HG03439 (cell line): ENCODE data around the gene AGO1.

Experiments used
- ATAC-seq: cut with Tn5 transposase; IDR thresholded peaks from one replicate; pipeline ENCODE4 v1.9.1; 2021; ENCODE audit warnings: mild to moderate bottlenecking, moderate library complexity; ENCODE audit not compliant: unreplicated experiment

AGO1 gene

DNA sequence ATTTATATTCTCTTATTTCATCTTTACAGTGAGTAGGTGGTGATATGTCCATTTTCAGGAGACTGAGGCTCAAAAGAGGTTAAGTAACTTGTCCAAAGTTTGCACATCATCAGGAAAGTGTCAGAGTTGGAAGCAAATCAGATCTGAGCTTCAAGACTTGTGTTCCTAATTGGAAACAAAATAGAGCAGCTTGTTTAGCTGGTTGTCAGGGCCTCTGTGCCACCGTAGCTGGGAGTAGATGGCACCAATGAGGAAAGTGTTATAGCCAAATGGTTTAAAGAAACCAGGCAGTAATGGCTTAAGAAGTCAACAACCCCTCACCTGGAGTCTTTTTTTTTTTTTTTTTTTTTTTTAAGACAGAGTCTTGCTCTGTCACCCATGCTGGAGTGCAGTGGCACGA lies 19.7 kb downstream of the AGO1 start:
- no peak for ATAC-seq

DNA sequence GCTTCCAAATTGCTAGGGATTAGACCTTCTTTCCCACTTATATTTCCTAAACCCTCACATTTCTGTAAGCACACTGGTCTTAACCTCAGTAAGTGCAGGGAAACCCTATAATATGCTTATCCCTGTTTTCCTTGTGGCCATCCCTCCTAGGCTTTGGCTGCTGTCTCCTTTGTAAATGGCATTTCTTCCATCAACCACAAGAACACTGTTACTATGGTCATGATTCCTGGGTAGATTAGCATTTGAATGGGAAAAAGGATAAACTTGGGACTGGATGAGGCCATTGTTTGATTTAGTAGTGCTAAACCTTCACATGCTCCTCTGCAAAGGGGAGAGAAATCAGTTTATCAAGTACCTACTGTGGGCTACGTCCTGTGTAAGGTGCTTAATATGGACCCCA lies 31.7 kb downstream of the AGO1 start:
- no peak for ATAC-seq

DNA sequence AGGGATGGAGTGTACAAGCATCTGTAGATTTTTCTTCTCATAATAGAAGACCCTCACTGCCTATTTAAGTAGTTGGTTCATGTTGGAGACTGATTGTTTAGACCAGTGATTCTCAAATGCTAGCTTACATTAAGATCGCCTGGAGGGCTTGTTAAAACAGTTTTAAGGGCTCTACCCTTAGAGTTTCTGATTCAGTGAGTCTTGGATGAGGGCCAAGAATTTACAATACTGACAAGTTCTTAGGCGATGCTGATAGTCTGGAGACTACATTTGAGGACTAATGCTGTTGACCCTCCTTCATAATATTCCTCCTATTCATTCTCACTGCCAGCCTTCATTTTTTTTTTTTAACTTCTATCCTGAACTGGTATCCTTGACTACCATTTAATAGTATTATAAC lies 32.7 kb downstream of the AGO1 start:
- no peak for ATAC-seq

DNA sequence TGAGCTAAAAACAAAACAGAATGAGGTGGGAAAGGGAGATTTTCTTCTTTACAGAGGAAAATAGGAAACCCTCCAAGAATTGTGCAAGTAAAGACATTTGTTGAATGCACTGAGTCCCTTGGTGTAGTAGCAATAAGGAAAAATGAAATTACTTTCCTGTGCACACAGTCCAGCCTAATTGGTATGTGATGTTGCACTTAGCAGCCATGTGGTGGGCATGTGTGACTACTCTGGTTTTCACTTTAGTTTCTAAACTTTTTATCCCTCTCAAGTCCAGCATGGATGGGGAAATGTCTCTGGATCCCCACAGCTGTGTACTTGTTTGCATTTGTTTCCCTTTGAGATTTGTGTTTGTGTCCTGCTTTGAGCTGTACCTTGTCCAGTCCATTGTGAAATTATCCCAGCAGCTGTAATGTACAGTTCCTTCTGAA lies 40.8 kb downstream of the AGO1 start:
- no peak for ATAC-seq

DNA sequence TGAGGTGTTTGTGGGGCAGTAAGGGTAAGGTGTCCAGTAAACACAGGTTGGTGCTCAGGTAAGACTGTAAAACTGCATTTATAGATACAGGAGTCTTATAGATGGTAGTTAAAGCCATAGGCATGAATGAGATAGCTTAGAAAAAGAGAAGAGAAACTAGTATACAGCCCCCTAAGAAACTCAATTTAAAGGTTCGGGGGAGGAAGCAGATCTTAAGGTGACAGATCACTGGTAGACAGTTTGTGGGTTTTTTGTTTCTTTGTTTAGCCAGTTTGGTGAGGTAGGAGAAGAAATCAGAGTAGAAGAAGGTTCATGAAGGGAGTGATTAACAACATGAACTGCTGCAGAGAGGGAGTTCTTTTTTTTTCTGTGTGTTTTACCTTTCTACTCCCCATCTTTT lies 41.8 kb downstream of the AGO1 start:
- ATAC-seq, result no peak

DNA sequence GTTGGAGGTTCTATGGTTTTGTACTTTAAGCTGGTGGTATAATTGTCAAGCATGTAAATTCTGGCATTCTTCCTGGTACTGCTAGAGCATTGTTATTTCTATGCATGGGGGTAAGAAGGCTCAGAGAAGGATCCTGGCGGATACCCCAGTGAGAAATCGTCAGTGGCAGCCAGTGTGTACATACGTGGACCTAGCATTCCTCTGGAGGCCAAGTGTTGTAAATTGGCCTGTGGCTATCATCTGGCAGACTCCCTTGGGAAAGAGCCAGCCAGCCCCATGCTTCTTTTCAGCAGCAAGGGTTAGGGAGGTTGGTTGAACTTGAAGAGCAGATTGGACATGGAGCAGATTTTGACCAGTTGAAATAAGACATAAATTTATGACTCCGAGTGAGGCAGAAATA lies 42.7 kb downstream of the AGO1 start:
- no peak for ATAC-seq

DNA sequence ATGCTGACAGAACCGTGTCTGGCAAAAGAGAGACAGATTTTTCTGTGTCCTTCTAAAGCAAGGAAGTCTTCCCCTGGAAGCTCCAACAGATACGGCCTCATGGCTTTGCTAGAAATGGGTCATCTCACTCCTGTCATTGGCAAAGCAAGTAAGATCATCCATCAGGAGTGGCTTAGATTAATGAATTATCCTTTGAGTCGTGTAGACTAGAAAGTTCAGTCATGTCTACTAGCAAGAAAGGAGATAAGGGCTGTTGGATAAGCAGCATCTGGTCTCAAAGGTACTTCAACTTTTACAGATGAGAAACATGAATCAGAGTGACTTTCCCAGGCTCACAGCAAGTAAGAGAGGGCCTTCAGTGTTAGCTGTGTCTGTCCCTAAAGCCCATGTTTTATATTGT lies 44.5 kb downstream of the AGO1 start:
- ATAC-seq, result no peak

DNA sequence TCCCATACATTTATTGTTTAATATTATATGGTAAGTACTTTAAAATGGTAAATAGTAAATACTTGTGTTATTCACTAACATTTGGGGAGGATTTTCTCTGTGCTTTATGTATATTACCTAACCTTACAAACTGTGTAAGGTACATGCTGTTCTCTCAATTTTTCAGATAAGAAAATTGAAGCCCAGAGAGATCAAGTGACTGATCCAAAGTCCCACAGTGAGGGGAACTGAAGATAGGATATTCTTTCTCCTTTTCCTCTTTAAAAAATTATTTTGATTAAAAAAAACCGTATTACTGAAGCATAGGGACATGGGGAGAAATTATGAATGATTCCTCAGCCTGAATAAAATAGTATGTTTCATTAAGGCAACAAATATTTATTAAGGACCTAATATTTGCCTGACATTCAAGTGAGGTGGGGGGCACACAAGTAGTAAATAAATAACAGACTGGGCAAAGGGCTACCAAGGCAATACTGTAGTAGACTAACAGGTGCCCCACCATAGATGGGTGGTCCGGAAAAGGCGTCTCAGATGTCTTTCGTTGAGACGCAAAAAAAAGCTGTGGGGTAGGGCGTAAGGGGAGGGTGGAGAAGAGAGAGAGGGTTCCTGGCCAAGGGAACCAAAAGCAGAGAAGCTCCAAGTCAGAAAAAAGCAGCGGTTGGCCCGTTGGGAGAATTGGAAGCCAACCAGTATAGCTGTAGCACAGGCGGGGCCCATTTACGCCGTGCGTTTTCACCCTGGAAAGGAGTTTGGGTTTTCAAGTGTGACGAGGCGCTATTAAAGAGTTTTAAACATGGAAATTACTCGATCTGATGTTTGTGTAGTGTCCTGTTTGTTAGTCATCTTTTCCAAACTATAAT lies 47.0 kb downstream of the AGO1 start:
- ATAC-seq, result no peak

DNA sequence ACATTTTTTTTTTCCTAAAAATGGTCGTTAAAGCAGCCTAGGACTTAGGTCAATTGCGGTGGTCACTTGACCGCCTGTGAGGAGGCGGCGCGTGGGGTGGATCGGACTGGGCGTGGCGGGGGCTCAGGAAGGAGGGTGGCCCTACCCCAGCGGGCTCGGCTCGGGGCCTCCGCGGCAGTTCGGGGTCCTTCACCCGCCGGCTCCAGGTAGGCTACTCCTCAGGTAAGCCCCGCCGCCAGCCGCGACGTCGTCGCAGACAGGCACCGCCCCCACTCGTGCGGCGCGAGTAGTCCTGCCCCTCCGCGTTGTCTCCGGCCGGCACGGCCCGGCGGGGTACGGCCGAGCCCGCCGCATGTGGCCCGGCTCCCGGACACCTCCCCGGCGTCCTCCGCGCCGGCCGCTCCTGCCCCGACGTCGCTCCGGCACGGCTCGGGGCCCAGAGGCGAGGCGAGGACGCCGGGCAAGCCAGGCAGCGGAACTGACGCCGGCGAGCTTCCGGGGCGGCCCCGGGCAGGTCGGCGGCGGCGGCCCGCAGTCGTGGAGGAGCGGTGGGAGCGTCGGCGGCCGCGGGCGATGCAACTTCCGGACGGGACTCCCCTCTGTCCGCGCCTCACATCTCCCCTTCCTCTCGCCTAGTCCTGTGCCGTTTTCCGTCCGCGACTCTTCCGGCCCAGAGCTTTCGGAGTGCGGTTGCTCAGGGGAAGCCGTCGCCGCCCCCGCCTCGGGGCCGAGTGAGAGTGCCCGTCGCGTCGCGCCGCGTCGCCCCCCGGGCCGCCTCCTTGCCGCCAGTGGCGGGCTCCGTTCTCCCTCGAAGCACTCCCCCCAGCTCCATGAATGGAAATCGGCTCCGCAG lies 47.8 kb downstream of the AGO1 start, which contains the start of gene AGO3:
TSS of gene AGO3 (plus strand) at position 513 of the 853 bp plus-strand sequence. CDS start at position 835, 322 bp downstream.
- peak; percentile 81 for ATAC-seq

DNA sequence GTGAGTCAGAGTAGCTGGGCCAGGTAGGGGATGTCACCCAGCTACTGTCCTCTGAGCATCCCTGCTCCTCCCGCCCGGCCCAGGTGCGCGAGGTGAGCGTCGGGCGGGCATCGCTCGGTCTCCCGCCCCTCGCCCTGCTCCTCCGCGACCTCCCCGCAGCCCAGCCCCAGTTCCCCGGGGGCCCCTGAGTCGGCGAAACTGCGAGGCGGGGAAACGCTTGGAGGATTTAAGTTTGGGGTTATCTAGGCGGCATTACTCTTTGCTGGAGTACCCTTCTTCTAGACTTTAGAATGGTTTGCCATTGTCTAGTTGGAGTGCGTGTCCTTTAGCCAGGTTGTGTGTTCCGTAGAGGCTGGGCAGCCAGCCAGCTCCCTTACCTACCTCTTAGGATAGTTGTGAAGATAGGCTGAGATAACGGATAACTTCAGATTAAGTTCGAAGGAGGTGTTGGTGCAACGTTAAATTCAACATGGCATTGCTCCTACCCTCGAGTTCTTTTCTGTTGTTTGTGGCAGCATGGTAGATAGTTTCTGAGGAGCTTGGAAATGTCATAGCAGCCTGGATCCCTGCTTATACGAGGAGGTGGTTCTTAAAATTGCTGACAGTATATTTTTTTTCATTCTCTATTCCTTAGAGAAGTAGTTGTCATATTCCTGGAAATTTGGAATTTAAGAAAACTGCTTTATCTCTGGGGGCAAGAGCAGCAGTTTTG lies 48.6 kb downstream of the AGO1 start:
- peak; percentile 12 for ATAC-seq

DNA sequence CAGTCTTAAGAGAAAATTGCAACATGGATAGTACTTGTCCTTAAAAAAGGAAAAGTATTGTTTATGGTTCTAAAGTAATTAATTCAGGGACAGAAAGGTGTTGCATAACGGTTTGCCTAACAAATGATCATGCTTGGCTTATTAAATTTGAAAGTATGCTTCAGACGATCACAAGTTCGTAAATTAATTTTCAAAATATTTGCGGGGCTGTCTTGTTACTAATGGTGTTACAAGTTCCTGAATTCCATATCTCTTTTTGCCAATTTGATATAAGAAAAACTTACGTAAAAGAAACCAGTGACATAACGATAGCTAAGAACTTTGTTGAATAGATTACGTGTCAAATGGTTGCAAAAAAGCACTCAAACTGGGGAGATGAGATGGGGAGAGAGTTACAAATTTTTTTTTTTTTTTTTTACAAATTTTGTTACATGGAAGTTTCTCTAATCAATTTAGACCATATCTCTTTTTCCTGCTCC lies 49.2 kb downstream of the AGO1 start:
- ATAC-seq, result no peak

DNA sequence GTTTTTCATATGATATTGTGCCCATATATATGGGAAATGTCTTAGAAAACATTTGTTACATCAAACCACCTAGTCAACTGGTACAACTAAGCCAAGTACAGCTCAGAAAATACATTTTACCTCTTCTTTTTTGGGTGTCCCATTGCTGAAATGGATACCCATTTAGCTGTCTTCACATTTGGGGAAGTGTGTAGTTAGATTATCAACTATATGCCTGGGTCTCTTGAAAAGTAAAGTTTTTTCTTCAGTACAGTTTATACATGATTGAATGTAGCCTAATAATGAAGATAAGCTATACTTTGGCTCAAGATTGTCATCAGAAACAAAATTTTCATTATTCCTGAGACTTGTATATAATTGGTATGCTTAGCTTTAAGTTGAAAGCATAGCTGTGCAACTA lies 49.9 kb downstream of the AGO1 start:
- no peak for ATAC-seq

DNA sequence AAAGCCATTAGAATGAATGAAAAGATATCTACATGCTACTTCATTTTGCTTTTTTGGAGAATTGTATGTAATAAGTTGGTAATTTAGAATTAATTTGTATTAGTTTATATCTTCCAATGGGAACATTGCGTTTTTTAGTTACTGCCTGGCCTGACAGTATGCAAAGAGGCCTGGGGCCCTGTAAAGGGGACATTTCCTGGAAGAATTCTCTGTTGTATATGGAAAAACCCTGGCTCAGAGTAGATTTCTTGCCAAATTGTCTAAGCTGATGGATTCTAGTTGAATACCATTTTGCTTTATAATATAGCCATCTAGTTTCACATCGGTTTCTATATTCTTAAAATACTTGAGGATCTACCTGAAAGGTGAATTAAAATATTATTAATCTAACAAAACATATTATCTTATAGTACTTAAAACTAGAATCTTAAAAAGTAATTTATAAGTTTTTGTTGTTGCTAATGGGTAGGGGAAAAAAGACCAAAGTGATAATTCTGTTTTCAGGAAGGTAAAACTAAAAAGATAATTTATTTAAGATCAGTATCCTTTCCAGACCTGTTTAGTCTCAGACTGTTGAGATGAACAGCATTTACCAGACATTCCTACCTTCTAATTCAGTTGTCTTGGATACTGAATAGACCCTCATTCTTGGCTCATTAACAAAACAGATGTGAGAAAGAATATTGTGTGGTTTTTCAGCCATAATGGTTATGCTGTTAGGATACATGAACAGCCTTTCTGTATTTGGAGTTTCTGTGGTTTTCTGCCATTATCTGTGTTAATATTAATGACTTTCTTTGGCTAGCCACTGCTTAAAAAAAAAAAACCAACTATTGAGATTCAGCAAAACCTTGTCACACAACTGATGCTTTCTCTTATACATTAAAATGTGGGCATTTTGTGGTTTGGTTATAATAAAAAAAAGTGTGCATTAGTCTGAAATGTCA lies 52.7 kb downstream of the AGO1 start:
- no peak for ATAC-seq

DNA sequence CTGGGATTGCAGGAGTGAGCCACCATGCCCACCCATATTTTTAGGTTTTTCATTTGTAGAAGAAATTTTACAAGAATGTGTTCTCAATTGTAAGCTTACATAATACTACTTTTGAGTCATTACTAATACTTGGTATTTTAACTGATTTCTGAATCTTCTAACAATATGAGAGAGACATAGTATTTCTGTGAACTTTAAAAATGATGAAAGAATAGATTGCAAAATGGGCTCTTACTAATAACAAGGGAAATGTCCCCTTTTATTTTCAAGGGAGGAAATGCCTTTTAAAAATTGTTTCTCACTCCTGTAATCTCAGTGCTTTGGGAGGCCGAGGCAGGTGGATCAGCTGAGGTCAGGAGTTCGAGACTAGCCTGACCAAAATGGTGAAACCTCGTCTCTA lies 53.8 kb downstream of the AGO1 start:
- ATAC-seq, result no peak

DNA sequence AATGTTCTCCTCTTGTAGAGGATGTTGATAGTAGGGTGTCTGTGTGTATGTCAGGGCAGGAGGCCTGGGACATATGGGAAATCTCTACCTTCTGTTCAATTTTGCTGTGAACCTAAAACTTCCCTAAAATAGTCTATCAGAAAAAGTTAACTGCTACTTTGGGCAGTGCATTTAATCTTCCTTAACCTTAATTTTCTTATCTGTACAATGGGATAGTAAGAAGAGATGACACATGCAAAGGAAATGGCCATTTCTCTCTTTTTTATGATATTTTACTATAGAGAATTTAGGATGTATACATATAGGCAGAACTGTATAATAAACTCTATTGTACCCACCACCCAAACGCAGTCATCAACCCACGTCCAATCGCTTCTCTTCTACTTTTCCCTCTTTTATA lies 56.5 kb downstream of the AGO1 start:
- no peak for ATAC-seq

DNA sequence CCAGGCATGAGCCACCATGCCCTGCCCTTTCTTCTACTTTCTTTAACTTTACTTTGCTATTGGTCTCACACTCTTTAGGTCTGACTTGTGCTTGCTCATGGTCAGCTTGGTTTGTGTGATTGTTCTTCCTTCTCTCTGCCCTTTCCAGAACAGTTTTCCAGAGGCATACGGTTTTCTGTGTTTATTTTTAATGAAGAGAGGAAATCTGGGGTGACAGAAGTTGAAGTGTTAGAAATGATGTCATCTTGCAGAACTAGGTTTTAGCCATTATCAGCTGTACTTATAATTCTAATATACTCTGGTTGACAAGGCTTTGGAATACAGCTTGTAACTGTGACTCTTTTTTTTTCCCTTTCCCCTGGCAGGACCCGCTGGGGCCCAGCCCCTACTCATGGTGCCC lies 62.3 kb downstream of the AGO1 start:
- no peak for ATAC-seq

DNA sequence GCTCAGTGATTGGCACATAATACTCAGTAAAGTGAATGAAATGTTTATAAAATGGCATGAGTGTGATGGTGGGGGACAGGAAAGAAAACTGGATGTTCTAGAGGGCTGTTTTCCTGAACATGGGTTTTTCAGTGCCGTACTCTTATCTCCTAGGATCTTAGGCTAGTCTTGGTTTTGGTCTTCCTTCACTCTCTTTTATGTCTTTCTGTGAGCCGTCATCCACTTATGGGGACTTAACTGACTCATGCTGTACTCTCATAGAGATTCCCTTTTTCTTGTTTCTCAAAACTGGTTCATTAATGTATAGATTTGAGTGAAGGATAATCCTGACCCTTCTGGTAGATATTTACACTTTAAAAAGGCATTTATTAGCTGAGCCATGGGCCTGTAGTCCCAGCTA lies 64.5 kb downstream of the AGO1 start:
- no peak for ATAC-seq

DNA sequence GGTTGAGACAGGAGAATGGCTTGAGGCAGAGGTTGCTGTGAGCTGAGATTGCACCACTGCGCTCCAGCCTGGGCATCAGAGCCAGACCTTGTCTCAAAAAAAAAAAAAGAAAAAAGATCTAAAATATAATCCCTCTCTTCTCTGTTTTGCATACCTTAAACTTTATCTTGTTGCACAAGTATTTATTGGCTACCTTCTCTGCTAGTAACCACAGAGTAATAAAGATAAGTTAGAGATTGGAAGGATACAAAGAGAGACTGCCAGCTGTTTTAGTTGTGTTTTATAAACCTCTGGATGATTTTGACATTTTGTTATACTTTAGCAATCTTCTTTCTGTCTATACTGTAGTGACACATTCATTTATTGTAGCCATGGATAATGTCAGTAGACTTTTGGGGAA lies 75.5 kb downstream of the AGO1 start:
- ATAC-seq, result no peak

DNA sequence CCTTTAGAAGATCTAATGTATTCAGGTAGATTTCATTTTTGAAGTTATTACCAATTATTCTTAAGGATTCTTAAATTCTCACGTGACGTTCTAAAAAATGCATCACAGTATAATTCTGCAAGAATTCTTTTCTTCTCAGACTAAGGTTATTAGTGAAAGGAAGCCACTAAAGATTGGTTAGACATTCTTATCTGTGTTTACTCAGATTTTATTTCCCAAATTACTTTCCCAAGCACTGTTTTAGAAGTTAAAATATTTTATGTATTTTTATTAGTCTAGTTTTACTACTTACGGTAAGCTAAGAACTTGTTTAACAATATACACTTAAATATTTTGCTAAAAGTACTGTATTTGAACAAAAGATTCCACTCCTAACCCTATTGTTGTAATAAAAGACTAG lies 76.3 kb downstream of the AGO1 start:
- no peak for ATAC-seq

DNA sequence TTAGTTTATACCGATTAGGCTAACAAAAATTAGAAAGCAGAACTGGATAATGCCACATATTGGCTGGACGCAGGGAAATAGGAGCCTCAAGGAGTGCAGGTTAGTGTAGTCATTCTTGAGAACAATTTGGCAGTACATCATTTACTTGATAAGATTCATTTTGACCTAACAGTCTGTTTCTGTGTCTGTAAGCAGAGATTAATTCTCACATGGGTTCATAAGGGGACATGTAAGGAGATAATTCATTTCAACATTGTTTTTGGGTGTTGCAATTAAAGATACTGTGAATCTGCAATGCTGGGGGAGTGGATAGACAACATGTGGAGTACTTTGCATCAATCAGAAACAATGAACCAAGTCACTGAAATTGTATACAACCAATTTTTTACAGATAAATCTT lies 79.9 kb downstream of the AGO1 start:
- ATAC-seq, result no peak
